ENCODE measurements around the gene GZMB. TPM values are rescaled to one million over a fixed set of nuclear protein-coding genes. Genes with fewer than 3 reads are reported as not detected.
A peak's percentile ranks its signal among the peaks of the same experiment; 100 is the strongest.

Gene GZMB, protein sequence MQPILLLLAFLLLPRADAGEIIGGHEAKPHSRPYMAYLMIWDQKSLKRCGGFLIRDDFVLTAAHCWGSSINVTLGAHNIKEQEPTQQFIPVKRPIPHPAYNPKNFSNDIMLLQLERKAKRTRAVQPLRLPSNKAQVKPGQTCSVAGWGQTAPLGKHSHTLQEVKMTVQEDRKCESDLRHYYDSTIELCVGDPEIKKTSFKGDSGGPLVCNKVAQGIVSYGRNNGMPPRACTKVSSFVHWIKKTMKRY
- not detected in 2 replicates for total RNA-seq

DNA sequence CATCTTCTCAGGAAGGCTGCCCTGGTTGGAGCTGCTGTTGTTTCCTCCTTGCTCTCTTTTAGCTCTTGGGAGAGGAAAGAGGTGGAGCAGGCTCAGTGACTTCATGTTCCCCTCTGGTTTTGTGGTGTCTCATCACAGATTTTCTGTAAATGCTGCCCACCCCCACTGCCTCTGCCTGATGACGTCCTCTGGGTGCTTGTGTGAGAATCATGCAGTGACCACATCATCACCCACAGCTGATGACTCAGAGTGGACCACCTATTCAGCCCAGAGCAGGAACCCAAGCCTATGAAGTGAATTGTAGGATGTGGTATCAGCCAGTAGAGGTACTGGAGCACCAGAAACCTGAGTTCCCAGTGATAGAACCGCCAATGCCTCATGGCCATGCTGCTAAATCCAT is at the start of gene GZMB:
Gene GZMB, minus strand, starts transcription at position 33 of the 400 bp plus-strand sequence. Its CDS starts 30 bp downstream, at position 3.
- no peaks in the 10 kb centered on the region for H3K27me3 ChIP-seq (ENCODE audit: control insufficient read depth, insufficient read depth, low read length)
- H3K4me3 ChIP-seq (ENCODE audit: low read depth, low read length): no peak within 1 kb of the TSS
- DNase-seq (ENCODE audit: low read depth) (peak; percentile 23), FAIRE-seq (no peak)
- TF ChIP-seq, protein P1, sequence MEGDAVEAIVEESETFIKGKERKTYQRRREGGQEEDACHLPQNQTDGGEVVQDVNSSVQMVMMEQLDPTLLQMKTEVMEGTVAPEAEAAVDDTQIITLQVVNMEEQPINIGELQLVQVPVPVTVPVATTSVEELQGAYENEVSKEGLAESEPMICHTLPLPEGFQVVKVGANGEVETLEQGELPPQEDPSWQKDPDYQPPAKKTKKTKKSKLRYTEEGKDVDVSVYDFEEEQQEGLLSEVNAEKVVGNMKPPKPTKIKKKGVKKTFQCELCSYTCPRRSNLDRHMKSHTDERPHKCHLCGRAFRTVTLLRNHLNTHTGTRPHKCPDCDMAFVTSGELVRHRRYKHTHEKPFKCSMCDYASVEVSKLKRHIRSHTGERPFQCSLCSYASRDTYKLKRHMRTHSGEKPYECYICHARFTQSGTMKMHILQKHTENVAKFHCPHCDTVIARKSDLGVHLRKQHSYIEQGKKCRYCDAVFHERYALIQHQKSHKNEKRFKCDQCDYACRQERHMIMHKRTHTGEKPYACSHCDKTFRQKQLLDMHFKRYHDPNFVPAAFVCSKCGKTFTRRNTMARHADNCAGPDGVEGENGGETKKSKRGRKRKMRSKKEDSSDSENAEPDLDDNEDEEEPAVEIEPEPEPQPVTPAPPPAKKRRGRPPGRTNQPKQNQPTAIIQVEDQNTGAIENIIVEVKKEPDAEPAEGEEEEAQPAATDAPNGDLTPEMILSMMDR (IDR thresholded peaks at IDR 0.05; ENCODE audit: insufficient read depth, low read length, severe bottlenecking): no peak
- H3K36me3 ChIP-seq (ENCODE audit: control insufficient read depth, insufficient read depth, low read length): no peaks in the 10 kb centered on the region

DNA sequence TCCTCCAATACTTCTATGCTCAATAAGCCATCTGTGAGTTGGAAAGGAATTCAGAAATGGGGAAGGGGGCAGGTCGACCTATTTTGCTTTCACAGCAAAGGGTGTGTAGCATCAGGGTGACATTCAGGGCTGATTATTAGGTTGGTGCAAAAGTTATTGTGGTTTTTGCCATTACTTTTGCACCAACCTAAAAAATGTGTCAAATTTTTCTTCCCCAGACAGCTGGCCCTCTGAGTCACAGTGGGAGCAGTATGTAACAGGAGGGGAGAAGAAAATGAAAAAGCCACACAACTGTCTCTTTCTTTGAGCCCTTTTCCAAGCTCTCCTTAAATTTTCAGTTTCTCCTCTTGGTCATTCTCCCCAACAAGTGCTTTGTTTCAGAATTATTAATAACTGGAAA is 47.1 kb upstream of the GZMB start:
- Histone ChIP-seq H3K27me3 (ENCODE audit: control insufficient read depth, insufficient read depth, low read length) (no peaks in the 10 kb centered on the region), H3K36me3 (ENCODE audit: control insufficient read depth, insufficient read depth, low read length) (no peaks in the 10 kb centered on the region), H3K4me3 (ENCODE audit: low read depth, low read length) (no peak overlapping the region)
- FAIRE-seq (no peak), DNase-seq (ENCODE audit: low read depth) (no peak)
- TF ChIP-seq, protein P1 (IDR thresholded peaks at IDR 0.05; ENCODE audit: insufficient read depth, low read length, severe bottlenecking): no peak

DNA sequence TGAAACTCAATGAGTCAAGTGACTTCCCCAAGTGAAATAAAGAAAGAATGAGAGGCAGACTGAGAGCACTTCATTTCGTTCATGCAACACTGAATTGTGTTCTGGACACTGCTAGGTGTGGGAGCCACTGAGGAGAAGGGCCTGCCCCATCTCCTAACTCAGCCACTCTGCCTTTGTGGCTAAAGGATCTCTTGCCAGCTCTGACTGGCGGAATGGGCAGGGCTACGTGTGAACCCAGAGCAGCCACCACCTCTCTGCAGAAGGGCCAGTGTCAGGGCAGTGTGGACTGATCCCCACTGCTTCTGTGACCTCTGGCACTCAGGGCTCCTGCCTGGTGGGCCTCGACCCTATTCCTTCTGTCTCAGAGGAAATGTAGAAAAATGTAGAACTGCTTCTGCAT is 46.5 kb upstream of the GZMB start:
- DNase-seq (ENCODE audit: low read depth) (no peak), FAIRE-seq (no peak)
- Histone ChIP-seq H3K27me3 (ENCODE audit: control insufficient read depth, insufficient read depth, low read length) (no peaks in the 10 kb centered on the region), H3K4me3 (ENCODE audit: low read depth, low read length) (no peak overlapping the region), H3K36me3 (ENCODE audit: control insufficient read depth, insufficient read depth, low read length) (no peaks in the 10 kb centered on the region)
- TF ChIP-seq, protein P1 (IDR thresholded peaks at IDR 0.05; ENCODE audit: insufficient read depth, low read length, severe bottlenecking): no peak

DNA sequence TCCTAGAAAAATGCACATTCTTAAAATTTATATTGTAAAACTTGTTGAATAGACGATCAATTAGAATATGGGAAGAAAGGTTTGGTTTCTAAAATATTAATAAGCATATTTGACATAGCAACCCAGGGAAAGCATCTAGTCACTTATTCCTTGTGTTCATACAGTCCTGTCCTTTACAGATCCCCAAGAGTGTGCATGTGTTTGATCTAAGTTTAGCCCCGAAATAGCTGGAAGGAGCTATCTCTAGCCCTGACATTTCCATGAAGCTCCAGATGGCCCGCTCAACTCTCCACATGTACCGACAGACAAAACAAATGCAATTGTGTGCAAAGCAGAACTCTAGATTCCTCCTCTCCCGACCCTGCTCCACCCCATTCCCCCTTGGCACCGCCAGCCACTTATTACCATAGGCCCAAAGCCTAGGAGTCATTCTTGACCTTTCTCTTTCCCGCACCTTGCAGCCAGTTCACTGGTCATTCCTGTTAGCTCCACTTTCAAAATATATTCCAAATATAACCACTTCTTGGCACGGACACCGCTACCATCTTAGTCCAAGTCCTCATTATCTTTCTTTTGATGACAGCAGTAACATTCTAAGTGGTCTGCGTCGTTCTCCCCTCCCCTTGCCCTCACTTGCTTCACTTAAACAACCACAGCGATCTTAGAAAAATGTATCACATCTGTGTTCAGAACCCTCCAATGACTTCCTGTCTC is 45.4 kb upstream of the GZMB start:
- TF ChIP-seq, protein P1 (IDR thresholded peaks at IDR 0.05; ENCODE audit: insufficient read depth, low read length, severe bottlenecking): no peak
- no peak for DNase-seq (ENCODE audit: low read depth)
- H3K36me3 ChIP-seq (ENCODE audit: control insufficient read depth, insufficient read depth, low read length): no peaks in the 10 kb centered on the region
- no peaks in the 10 kb centered on the region for H3K27me3 ChIP-seq (ENCODE audit: control insufficient read depth, insufficient read depth, low read length)
- H3K4me3 ChIP-seq (ENCODE audit: low read depth, low read length): no peak overlapping the region
- FAIRE-seq: no peak

DNA sequence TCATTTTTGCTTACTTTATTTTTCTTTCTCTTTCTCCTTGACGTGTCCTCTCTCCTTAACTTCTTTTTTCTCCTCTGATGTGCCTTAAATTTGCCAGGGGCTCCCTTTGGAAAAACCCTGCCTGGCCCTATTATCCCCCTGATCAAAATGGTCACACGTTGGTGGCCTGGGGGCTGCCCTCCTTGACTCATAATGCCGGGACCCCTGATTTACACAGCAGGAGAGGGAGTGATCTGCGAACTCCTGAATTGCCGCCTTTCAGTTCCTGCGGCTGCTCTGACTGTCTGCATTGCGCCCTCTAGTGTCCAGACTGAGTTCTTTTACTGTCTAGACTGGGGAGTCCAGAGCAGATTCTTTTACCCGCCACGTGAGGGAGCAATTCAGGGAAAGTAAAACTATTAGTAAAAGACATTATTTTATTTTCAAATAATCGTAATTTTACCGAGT is 44.8 kb upstream of the GZMB start:
- H3K36me3 ChIP-seq (ENCODE audit: control insufficient read depth, insufficient read depth, low read length): no peaks in the 10 kb centered on the region
- no peak overlapping the region for H3K4me3 ChIP-seq (ENCODE audit: low read depth, low read length)
- FAIRE-seq: no peak
- TF ChIP-seq, protein P1 (IDR thresholded peaks at IDR 0.05; ENCODE audit: insufficient read depth, low read length, severe bottlenecking): peak; percentile 87
- DNase-seq (ENCODE audit: low read depth): peak; percentile 79
- no peaks in the 10 kb centered on the region for H3K27me3 ChIP-seq (ENCODE audit: control insufficient read depth, insufficient read depth, low read length)
